ENCODE results near the gene PYCARD.

The PYCARD gene

GRCh38 chr16:31242206-31242605 lies 39.6 kb upstream of the PYCARD start:
- no peak overlapping the region for H3K27ac ChIP-seq
- TF ChIP-seq CTCF (conservative IDR thresholded peaks at IDR 0.05) = no peak

GRCh38 chr16:31238041-31238440 lies 35.5 kb upstream of the PYCARD start:
- no peak overlapping the region for H3K27ac ChIP-seq
- no peak for TF ChIP-seq CTCF (conservative IDR thresholded peaks at IDR 0.05)

GRCh38 chr16:31229501-31229900 lies 26.9 kb upstream of the PYCARD start:
- TF ChIP-seq CTCF (conservative IDR thresholded peaks at IDR 0.05) = no peak
- no peak overlapping the region for H3K27ac ChIP-seq

GRCh38 chr16:31228206-31228605 lies 25.6 kb upstream of the PYCARD start:
- TF ChIP-seq CTCF (conservative IDR thresholded peaks at IDR 0.05) = no peak
- no peak overlapping the region for H3K27ac ChIP-seq

- no peak overlapping the region for H3K27ac ChIP-seq
- TF ChIP-seq CTCF (conservative IDR thresholded peaks at IDR 0.05) = no peak
Measured at GRCh38 chr16:31225193-31225592, 22.6 kb upstream of the PYCARD start.

- H3K27ac ChIP-seq = no peak overlapping the region
- no peak for TF ChIP-seq CTCF (conservative IDR thresholded peaks at IDR 0.05)
Measured at GRCh38 chr16:31224092-31224955, 21.8 kb upstream of the PYCARD start.

GRCh38 chr16:31223044-31223443 lies 20.5 kb upstream of the PYCARD start:
- H3K27ac ChIP-seq = no peak overlapping the region
- TF ChIP-seq CTCF (conservative IDR thresholded peaks at IDR 0.05) = no peak

All from VCaP (cell line).